ENCODE data around the gene ZNF70. TPM values are rescaled to one million over a fixed set of nuclear protein-coding genes. Genes with fewer than 3 reads are reported as not detected.

Gene ZNF70
- total RNA-seq, 4 donors from 2014 or later = 4.1 to 7.4 (median 6.0) TPM

DNA sequence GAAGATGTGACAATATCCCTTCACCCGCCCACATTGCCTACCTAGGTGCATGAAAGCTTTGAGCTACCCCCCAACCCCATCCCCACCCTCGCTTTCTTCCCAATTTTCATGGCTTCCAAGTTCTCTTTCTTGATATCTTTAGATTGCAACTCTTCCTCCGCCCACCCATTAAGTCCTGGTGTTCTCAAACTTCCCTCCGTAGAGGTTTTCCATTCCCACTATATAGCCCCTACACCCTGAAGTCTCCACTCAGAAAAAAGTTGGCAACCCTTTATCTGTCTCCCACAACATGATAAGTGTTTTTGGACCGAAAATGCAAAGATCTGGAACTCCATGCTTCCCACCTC is 572 bp downstream of the ZNF70 start:
- 24 to 30% methylated on average over 5 of the region's 5 CpGs for WGBS, 2 donors
- H3K4me3 ChIP-seq = peak overlapping the region; percentile 53 to 92 (median 71)

DNA sequence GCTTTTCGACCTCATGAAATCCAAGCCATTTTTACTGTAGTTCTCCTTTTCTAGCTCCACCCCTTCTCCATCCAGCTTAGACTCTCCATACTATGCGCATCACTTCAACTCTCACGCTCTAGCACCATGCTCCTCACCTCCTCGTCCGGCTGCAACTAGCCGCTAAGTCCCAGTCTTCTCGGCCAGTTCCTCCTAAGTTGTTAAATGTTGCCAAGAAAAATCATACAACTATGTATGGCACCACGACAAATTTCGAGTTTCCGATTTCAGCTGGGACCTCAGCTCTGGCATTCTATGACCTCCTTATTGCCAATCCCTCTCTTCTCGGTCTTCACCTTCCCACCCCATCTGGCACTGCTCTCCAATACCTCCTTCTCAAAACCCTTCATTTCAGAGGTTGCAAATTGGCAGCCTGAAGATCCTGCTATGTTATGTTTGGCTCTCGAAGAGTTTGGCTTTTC is 1.0 kb downstream of the ZNF70 start:
- Histone ChIP-seq H3K4me3 (peak overlapping the region in 3 of 4 donors; percentile 65 to 92 (median 77)), H3K27me3 (no peaks in the 10 kb centered on the region), H3K36me3 (peaks cover 0 to 10% (median 0%) of the 10 kb centered on the region in 3 donors), H3K4me1 (peaks cover 0 to 20% (median 7%) of the 10 kb centered on the region in 4 donors), H3K9me3 (no peaks in the 10 kb centered on the region), H3K27ac (peak overlapping the region in 3 of 4 donors; percentile 91 to 95 (median 93))
- 47 to 51% methylated on average over 12 of the region's 12 CpGs for WGBS, 2 donors
- peak in 1 of 2 donors; percentile 26 for DNase-seq (ENCODE audit: low spot score in 2 of 2)
- no peak for TF ChIP-seq POLR2A (IDR thresholded peaks at IDR 0.05)
- TF ChIP-seq CTCF (IDR thresholded peaks at IDR 0.05) = no peak
- no peak for TF ChIP-seq EP300 (IDR thresholded peaks at IDR 0.05)

More for the DNA sequence above, 572 bp downstream of the ZNF70 start:
- Histone ChIP-seq H3K4me1 (peaks cover 0 to 20% (median 7%) of the 10 kb centered on the region in 4 donors), H3K27ac (peak overlapping the region; percentile 50 to 95 (median 92)), H3K27me3 (no peaks in the 10 kb centered on the region), H3K36me3 (peaks cover 0 to 5% (median 0%) of the 10 kb centered on the region in 3 donors), H3K9me3 (no peaks in the 10 kb centered on the region)
- TF ChIP-seq EP300 (IDR thresholded peaks at IDR 0.05) = no peak
- no peak for TF ChIP-seq CTCF (IDR thresholded peaks at IDR 0.05)
- no peak for TF ChIP-seq POLR2A (IDR thresholded peaks at IDR 0.05)
- no peak for DNase-seq (ENCODE audit: low spot score in 2 of 2)

DNA sequence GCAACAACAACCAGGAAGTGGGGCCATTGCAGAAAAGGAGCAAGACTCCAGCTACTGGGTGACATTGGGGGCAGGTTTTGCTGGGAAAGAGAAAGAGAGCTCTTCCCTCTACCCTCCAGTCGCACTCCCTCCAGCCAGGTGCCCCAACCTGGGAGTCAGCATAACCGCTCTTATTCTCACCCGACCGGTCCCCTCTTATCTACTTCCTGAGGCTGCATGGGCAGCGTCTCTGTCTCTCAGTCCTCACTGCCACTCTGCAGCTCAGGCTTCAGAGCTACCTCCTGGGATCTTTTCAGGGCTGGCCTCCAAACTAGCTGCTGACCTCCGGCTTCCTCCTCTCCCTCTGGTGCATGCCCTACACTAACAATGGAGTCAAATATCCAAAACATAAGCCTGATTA is 5.1 kb downstream of the ZNF70 start:
- H3K4me3 ChIP-seq = no peak overlapping the region
- peaks cover 0 to 31% (median 7%) of the 10 kb centered on the region in 4 donors for H3K4me1 ChIP-seq
- peaks cover 0 to 6% (median 0%) of the 10 kb centered on the region in 4 donors for H3K9me3 ChIP-seq
- H3K27ac ChIP-seq = no peak overlapping the region
- WGBS, 2 donors = 79 to 80% methylated on average over 6 of the region's 6 CpGs
- DNase-seq (ENCODE audit: low spot score in 2 of 2) = no peak
- no peaks in the 10 kb centered on the region for H3K27me3 ChIP-seq
- no peak for TF ChIP-seq EP300 (IDR thresholded peaks at IDR 0.05)
- no peak for TF ChIP-seq CTCF (IDR thresholded peaks at IDR 0.05)
- TF ChIP-seq POLR2A (IDR thresholded peaks at IDR 0.05) = no peak
- peaks cover 0 to 51% (median 0%) of the 10 kb centered on the region in 3 donors for H3K36me3 ChIP-seq

DNA sequence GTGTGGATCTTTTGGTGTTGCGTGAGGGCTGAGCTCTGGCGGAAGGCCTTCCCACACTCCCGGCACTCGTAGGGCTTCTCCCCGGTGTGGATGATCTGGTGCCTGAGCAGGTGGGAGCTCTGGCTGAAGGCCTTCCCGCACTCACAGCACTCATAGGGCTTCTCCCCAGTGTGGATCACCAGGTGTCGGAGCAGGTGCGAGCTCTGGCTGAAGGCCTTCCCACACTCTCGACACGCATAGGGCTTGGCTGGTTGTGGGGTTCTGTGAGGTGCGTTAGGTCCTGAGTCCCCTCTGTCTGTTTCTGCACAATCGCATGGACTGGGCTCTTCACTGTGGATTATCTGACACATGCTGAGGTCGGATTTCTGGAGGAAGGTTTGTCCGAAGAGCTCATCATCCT is 6.4 kb downstream of the ZNF70 start:
- no peak for DNase-seq (ENCODE audit: low spot score in 2 of 2)
- Histone ChIP-seq H3K36me3 (peaks cover 0 to 52% (median 0%) of the 10 kb centered on the region in 3 donors), H3K4me1 (peaks cover 0 to 19% (median under 1%) of the 10 kb centered on the region in 4 donors), H3K4me3 (no peak overlapping the region), H3K27ac (no peak overlapping the region), H3K9me3 (peaks cover 0 to 6% (median 0%) of the 10 kb centered on the region in 4 donors), H3K27me3 (no peaks in the 10 kb centered on the region)
- 90 to 93% methylated on average over 14 of the region's 14 CpGs for WGBS, 2 donors
- TF ChIP-seq POLR2A (IDR thresholded peaks at IDR 0.05) = no peak
- TF ChIP-seq EP300 (IDR thresholded peaks at IDR 0.05) = no peak
- no peak for TF ChIP-seq CTCF (IDR thresholded peaks at IDR 0.05)

GRCh38 chr22:23744001-23744400 is 6.9 kb downstream of the ZNF70 start:
- H3K4me3 ChIP-seq = no peak overlapping the region
- no peak overlapping the region for H3K27ac ChIP-seq
- no peaks in the 10 kb centered on the region for H3K27me3 ChIP-seq
- no peak for DNase-seq (ENCODE audit: low spot score in 2 of 2)
- TF ChIP-seq POLR2A (IDR thresholded peaks at IDR 0.05) (no peak), EP300 (IDR thresholded peaks at IDR 0.05) (no peak), CTCF (IDR thresholded peaks at IDR 0.05) (no peak)
- WGBS, 2 donors = 94 to 97% methylated on average over 10 to 13 of the region's 13 CpGs
- peaks cover 0 to 19% (median 0%) of the 10 kb centered on the region in 4 donors for H3K4me1 ChIP-seq
- H3K9me3 ChIP-seq = peaks cover 0 to 6% (median 0%) of the 10 kb centered on the region in 4 donors
- peaks cover 0 to 52% (median 0%) of the 10 kb centered on the region in 3 donors for H3K36me3 ChIP-seq

Measured in tibial nerve (tissue), 4 donors.